Activated B cell treated with CpG ODN at 0.5 μM for 24 hours (primary cell): ENCODE results near the gene PZP. TPM values are rescaled to one million over a fixed set of nuclear protein-coding genes. Genes with fewer than 3 reads are reported as not detected.

Experiments
- ATAC-seq: fragments of 200-7000 bp; cut with Tn5 transposase; one replicate; pipeline ENCODE4 v1.10.0; 2021; ENCODE audit warnings: low read depth, mild to moderate bottlenecking, moderate library complexity
- CTCF ChIA-PET: fragments of 350-600 bp; sonication (Branson Sonifier 250); formaldehyde crosslinking; loops from one replicate; lab custom pipeline; 2021; ENCODE audit warnings: antibody characterized with exemption; lab: Charles Lee
- POLR2A ChIA-PET: fragments of 350-600 bp; sonication (Branson Sonifier 250); formaldehyde crosslinking; loops from one replicate; lab custom pipeline; 2021; ENCODE audit warnings: antibody characterized with exemption; lab: Charles Lee
- DNase-seq: peaks from one replicate; pipeline ENCODE4 v3.0.0; 2022
- H3K27ac Mint-ChIP-seq: one replicate; pipeline ENCODE4 v1.8.0; 2020; ENCODE audit warnings: mixed read lengths
- H3K27me3 Mint-ChIP-seq: one replicate; pipeline ENCODE4 v1.8.0; 2021; ENCODE audit warnings: mixed read lengths
- H3K36me3 Mint-ChIP-seq: one replicate; pipeline ENCODE4 v1.8.0; 2021; ENCODE audit warnings: low read depth, mixed read lengths
- H3K4me1 Mint-ChIP-seq: one replicate; pipeline ENCODE4 v1.8.0; 2021; ENCODE audit warnings: mixed read lengths
- H3K4me3 Mint-ChIP-seq: one replicate; pipeline ENCODE4 v1.8.0; 2020; ENCODE audit warnings: mild to moderate bottlenecking, mixed read lengths
- H3K9me3 Mint-ChIP-seq: one replicate; pipeline ENCODE4 v1.8.0; 2020; ENCODE audit warnings: mixed read lengths
- intact Hi-C: fragments of 100-400 bp; cut with micrococcal nuclease; formaldehyde crosslinking; loops from one replicate; pipeline ENCODE4 v1.15.1; 2024
- total RNA-seq: library from RNA; stranded (reverse); gene quantifications from 2 replicates; pipeline ENCODE4 v1.2.3, GENCODE V29; 2022
- TF ChIP-seq, protein P1 (sequence below): fragments of 200-600 bp; IDR thresholded peaks from one replicate; pipeline ENCODE4 v1.8.0; 2022; ENCODE audit warnings: antibody characterized with exemption, mild to moderate bottlenecking

PZP gene
- total RNA-seq, 1 donor from 2014 or later, result not detected

DNA sequence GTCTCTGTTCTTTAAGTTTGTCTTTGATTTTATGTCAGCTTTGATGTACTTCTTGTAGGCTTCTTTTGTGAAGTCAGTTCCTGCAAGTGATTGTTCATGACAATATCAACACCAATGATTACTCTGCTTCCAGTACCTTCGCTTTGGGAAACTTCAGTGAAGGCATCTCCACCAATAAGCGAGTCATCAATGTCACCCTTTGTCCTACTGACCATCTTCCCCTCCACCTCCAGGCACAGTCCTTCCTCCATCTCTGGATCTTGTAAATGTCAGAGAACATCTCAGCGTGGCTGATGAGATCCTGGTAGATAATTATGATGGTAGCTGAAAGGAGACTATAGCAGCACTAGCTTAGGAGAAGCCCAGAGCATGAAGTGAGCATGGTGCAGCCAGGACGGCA lies 52.1 kb downstream of the PZP start:
- Mint-ChIP-seq H3K36me3 (no peaks in the 10 kb centered on the region), H3K27me3 (peaks cover 11% of the 10 kb centered on the region), H3K4me1 (no peaks in the 10 kb centered on the region), H3K27ac (no peak overlapping the region), H3K9me3 (no peaks in the 10 kb centered on the region), H3K4me3 (no peak overlapping the region)
- DNase-seq, result no peak
- ChIA-PET CTCF (no interaction called here), POLR2A (no interaction called here)
- no peak for ATAC-seq
- TF ChIP-seq, protein P1, sequence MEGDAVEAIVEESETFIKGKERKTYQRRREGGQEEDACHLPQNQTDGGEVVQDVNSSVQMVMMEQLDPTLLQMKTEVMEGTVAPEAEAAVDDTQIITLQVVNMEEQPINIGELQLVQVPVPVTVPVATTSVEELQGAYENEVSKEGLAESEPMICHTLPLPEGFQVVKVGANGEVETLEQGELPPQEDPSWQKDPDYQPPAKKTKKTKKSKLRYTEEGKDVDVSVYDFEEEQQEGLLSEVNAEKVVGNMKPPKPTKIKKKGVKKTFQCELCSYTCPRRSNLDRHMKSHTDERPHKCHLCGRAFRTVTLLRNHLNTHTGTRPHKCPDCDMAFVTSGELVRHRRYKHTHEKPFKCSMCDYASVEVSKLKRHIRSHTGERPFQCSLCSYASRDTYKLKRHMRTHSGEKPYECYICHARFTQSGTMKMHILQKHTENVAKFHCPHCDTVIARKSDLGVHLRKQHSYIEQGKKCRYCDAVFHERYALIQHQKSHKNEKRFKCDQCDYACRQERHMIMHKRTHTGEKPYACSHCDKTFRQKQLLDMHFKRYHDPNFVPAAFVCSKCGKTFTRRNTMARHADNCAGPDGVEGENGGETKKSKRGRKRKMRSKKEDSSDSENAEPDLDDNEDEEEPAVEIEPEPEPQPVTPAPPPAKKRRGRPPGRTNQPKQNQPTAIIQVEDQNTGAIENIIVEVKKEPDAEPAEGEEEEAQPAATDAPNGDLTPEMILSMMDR, result no peak
- intact Hi-C loops, result no loop called here

DNA sequence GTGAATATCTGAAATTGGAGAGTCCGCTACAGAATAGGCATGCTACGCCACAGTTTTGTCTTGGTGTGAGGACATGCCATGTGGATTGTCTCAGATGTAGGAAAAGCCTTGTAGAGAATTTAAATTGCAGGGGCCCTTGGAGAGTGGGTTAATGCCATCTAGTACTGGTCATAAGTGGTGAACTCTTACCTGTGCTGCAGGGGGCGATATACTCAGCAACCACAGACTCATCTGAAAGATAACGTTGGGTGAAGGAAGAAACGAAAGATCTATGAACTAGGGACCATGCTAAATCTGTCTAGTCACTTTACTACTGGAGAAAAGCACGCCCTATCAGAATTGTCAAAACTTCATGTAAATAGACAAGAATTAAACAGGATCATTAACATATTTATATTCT lies 58.8 kb downstream of the PZP start:
- DNase-seq (no peak), ATAC-seq (no peak)
- intact Hi-C loops, result no loop called here
- POLR2A ChIA-PET, result no interaction called here
- TF ChIP-seq, protein P1, result no peak
- Mint-ChIP-seq H3K27ac (no peak overlapping the region), H3K4me3 (no peak overlapping the region), H3K4me1 (no peaks in the 10 kb centered on the region), H3K36me3 (no peaks in the 10 kb centered on the region), H3K27me3 (peaks cover 15% of the 10 kb centered on the region), H3K9me3 (peaks cover 15% of the 10 kb centered on the region)
- CTCF ChIA-PET, result no interaction called here

DNA sequence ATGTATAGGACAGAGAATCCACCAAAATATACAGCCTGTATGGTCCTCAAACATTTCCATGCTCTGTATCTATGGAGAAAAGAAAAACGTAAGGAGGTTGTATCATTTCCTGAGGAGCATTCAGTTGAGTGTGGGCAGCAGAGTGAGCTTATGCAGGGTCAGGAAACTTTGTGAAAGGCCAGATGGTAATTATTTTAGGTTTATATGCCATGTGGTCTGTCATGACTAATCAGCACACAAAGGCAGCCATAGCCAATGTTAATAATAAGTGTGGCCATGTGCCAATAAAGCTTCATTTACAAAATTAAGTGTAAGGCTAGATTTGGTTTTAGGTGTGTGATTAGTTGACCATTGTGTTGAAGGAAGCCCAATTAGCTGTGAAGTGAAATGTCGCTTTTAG lies 59.3 kb downstream of the PZP start:
- Mint-ChIP-seq H3K9me3 (peaks cover 18% of the 10 kb centered on the region), H3K27me3 (peaks cover 19% of the 10 kb centered on the region), H3K36me3 (no peaks in the 10 kb centered on the region), H3K4me3 (no peak overlapping the region), H3K27ac (no peak overlapping the region), H3K4me1 (no peaks in the 10 kb centered on the region)
- intact Hi-C loops, result no loop called here
- ATAC-seq (no peak), DNase-seq (no peak)
- POLR2A ChIA-PET, result no interaction called here
- TF ChIP-seq, protein P1, result no peak
- CTCF ChIA-PET, result no interaction called here

DNA sequence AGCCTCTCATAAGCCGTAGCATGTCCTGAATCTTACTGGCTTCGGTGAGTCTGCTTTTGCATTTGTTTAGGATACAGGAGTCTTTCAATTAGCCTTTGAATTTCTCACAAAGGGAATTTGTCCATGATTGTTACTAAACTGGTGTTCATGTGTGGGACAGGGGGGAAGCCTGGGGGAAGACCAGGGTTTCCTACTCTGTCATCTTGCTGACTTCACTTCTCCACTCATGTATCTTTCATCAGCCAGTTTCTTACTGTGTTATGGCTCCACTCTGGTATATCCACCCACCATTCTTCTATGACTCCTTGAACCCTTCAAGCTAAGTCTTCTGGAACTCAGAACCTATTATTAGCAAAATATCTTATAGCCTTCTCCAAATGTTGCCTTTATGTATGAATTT lies 60.7 kb downstream of the PZP start:
- CTCF ChIA-PET, result no interaction called here
- DNase-seq (no peak), ATAC-seq (no peak)
- Mint-ChIP-seq H3K4me3 (no peak overlapping the region), H3K4me1 (no peaks in the 10 kb centered on the region), H3K36me3 (no peaks in the 10 kb centered on the region), H3K27ac (no peak overlapping the region), H3K9me3 (peaks cover 19% of the 10 kb centered on the region), H3K27me3 (peaks cover 18% of the 10 kb centered on the region)
- POLR2A ChIA-PET, result no interaction called here
- intact Hi-C loops, result no loop called here
- TF ChIP-seq, protein P1, result no peak

DNA sequence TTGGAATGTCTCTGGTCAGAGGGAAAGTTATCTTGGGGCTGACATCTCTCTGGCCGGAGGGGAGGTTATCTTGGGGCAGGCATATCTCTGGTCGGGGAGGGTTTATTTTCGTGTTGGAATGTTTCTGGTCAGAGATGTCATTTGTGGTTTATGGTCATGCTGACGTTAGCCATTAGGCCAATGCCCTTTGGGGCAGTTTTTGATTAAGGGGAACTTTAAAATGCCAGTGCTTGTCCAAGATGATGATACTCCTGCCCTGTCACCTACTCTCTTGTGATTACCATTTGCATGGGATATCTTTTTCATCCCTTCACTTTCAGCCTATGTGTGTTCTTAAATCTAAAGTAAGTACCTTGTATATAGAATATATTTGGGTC lies 63.5 kb downstream of the PZP start:
- ATAC-seq, result no peak
- CTCF ChIA-PET, result no interaction called here
- peaks cover 19% of the 10 kb centered on the region for H3K9me3 Mint-ChIP-seq
- POLR2A ChIA-PET, result no interaction called here
- no peak overlapping the region for H3K4me3 Mint-ChIP-seq
- DNase-seq, result no peak
- intact Hi-C loops, result no loop called here
- H3K36me3 Mint-ChIP-seq, result no peaks in the 10 kb centered on the region
- no peak overlapping the region for H3K27ac Mint-ChIP-seq
- H3K27me3 Mint-ChIP-seq, result peaks cover 15% of the 10 kb centered on the region
- TF ChIP-seq, protein P1, result no peak
- no peaks in the 10 kb centered on the region for H3K4me1 Mint-ChIP-seq
